ENCODE measurements around the gene POGZ.

DNA sequence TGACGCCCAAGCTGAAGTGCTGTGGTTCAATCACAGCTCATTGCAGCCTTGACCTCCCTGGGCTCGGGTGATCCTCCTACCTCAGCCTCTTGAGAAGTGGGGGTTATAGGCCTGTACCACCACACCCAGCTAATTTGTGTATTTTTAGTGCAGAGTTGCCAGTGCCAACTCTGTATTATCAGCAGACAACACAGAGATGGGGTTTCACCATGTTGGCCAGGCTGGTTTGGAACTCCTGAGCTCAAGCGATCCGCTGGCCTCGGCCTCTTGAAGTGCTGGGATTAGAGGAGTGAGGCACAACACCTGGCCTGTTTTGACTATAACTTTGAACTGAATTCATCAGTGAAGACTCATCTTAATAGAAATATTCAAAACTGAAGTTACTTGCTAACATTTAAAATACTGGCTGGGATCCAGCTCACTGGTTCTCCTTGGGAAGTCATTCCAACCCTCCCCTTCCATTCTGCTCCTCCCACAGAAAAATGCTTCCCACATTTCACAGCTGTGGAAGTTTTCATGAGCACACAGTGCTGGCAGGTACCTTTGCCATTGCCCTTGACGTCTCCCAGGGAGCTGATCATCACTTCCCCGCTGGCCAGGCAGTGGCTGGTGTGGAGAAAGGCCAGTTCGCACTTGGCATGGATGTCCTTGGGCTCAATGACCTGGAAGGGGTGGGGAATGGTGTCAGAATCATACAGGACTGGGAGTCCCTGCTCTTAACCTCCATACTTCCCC is 91.5 kb downstream of the POGZ start:
- TF ChIP-seq KLF6 (CRISPR knock-in tag; IDR thresholded peaks at IDR 0.05) (no peak), JUND (CRISPR knock-in tag; IDR thresholded peaks at IDR 0.05) (no peak), SRSF1 (optimal IDR thresholded peaks at IDR 0.05; ENCODE audit: low read depth, low read length) (no peak), NR2F1 (CRISPR knock-in tag; IDR thresholded peaks at IDR 0.05) (no peak)

All from HepG2 (cell line).